Right ventricle myocardium inferior (tissue), 1 donor: ENCODE measurements around the gene RASA4. TPM values are rescaled to one million over a fixed set of nuclear protein-coding genes. Genes with fewer than 3 reads are reported as not detected.
A peak's percentile ranks its signal among the peaks of the same experiment; 100 is the strongest.
"Not testable (repeated sequence)": the region's sequence is repeated elsewhere in the genome, so short reads cannot be mapped to it uniquely, and the experiment has no call there.

Experiments used
- ATAC-seq: fragments of 200-7000 bp; cut with Tn5 transposase; one replicate; pipeline ENCODE4 v1.9.1; 2020; ENCODE audit warnings: mild to moderate bottlenecking, moderate library complexity
- DNase-seq: peaks from one replicate; pipeline ENCODE4 v3.0.0; 2021; ENCODE audit errors: missing footprints
- intact Hi-C: fragments of 100-400 bp; cut with DNase I; formaldehyde crosslinking; loops from one replicate; pipeline ENCODE4 v1.11.0; 2022
- total RNA-seq: library from RNA; stranded (reverse); fragmentation: NEBNext Ultra II Directional; extraction: Animal tissue kit (Norgen Biotek cat#: 25700); gene quantifications from one replicate; pipeline ENCODE4 v1.2.1, GENCODE V29; 2021
- donor health status: DM: no; HTN: yes; CAD: no; lungs with severe emphysema.

Gene RASA4
- total RNA-seq, 1 donor from 2014 or later: 17.1 TPM

- intact Hi-C loops: not testable (repeated sequence)
- ATAC-seq: peak; percentile 98
- peak; percentile 98 for DNase-seq
These were observed 44.0 kb downstream of the RASA4 start, which contains the start of gene POLR2J3 for GRCh38 chr7:102572261-102573239. TSS of gene POLR2J3 (minus strand) at chr7:102572583. CDS start at chr7:102572521, 62 bp downstream.

GRCh38 chr7:102568620-102569019 lies 47.9 kb downstream of the RASA4 start:
- ATAC-seq, intact Hi-C loops, DNase-seq: not testable (repeated sequence)

GRCh38 chr7:102550808-102551422 lies 65.6 kb downstream of the RASA4 start, which contains the start of gene SPDYE2:
TSS of gene SPDYE2 (plus strand) at chr7:102551226. CDS start at chr7:102553256, 2,030 bp downstream.
- intact Hi-C loops, DNase-seq: not testable (repeated sequence)
- ATAC-seq: peak; percentile 37

- ATAC-seq, intact Hi-C loops, DNase-seq: not testable (repeated sequence)
These were observed 70.2 kb downstream of the RASA4 start for GRCh38 chr7:102546353-102546752.

GRCh38 chr7:102545288-102545687 lies 71.3 kb downstream of the RASA4 start:
- ATAC-seq, intact Hi-C loops, DNase-seq: not testable (repeated sequence)

GRCh38 chr7:102544372-102544771 lies 72.2 kb downstream of the RASA4 start:
- not testable (repeated sequence) for ATAC-seq

GRCh38 chr7:102543596-102543995 lies 73.0 kb downstream of the RASA4 start, which contains the start of gene UPK3BL2:
TSS of gene UPK3BL2 (minus strand) at chr7:102543696. CDS start at chr7:102543636, 60 bp downstream.
- DNase-seq, intact Hi-C loops: not testable (repeated sequence)
- ATAC-seq: peak; percentile 41

More at GRCh38 chr7:102544372-102544771, 72.2 kb downstream of the RASA4 start:
- DNase-seq, intact Hi-C loops: not testable (repeated sequence)

GRCh38 chr7:102542771-102543170 lies 73.8 kb downstream of the RASA4 start:
- intact Hi-C loops, ATAC-seq: not testable (repeated sequence)
- DNase-seq: peak; percentile 59

GRCh38 chr7:102542083-102542482 lies 74.5 kb downstream of the RASA4 start:
- DNase-seq, intact Hi-C loops, ATAC-seq: not testable (repeated sequence)

GRCh38 chr7:102540604-102541003 lies 76.0 kb downstream of the RASA4 start:
- ATAC-seq, intact Hi-C loops, DNase-seq: not testable (repeated sequence)

- intact Hi-C loops, ATAC-seq, DNase-seq: not testable (repeated sequence)
These were observed 81.4 kb downstream of the RASA4 start for GRCh38 chr7:102535062-102535615.

- DNase-seq, intact Hi-C loops: not testable (repeated sequence)
- ATAC-seq: peak; percentile 5
These were observed 84.4 kb downstream of the RASA4 start for GRCh38 chr7:102532127-102532526.

- ATAC-seq, intact Hi-C loops, DNase-seq: not testable (repeated sequence)
These were observed 85.0 kb downstream of the RASA4 start for GRCh38 chr7:102531583-102531982.

GRCh38 chr7:102527822-102528793 lies 88.4 kb downstream of the RASA4 start:
- ATAC-seq: peak; percentile 11
- not testable (repeated sequence) for DNase-seq

GRCh38 chr7:102527182-102527581 lies 89.4 kb downstream of the RASA4 start:
- intact Hi-C loops, ATAC-seq, DNase-seq: not testable (repeated sequence)

More at GRCh38 chr7:102527822-102528793, 88.4 kb downstream of the RASA4 start:
- intact Hi-C loops: not testable (repeated sequence)

GRCh38 chr7:102524803-102525202 lies 91.8 kb downstream of the RASA4 start:
- peak; percentile 61 for DNase-seq
- intact Hi-C loops: not testable (repeated sequence)
- peak; percentile 19 for ATAC-seq
